GM23338 (cell line): ENCODE measurements around the gene TAF4. TPM values are rescaled to one million over a fixed set of nuclear protein-coding genes. Genes with fewer than 3 reads are reported as not detected.

ENCODE experiments used
- ATAC-seq: fragments of 200-7000 bp; cut with Tn5 transposase; 3 replicates; pipeline ENCODE4 v1.9.1; 2020
- DNase-seq: peaks from one replicate; pipeline ENCODE4 v3.0.0-alpha.2; 2015; ENCODE audit warnings: low spot score
- H2AFZ ChIP-seq: fragments of 200-600 bp; sonication (generic); 2 replicates; pipeline ENCODE4 v1.8.0; 2016; ENCODE audit warnings: antibody characterized with exemption, mild to moderate bottlenecking, moderate library complexity
- H3F3A ChIP-seq: fragments of 200-600 bp; sonication (generic); replicated peaks from 2 replicates; pipeline ENCODE4 v1.8.0; 2017; ENCODE audit warnings: antibody characterized with exemption, mixed run types, low read depth
- H3K27ac ChIP-seq: fragments of 200-600 bp; sonication (generic); 2 replicates; pipeline ENCODE4 v1.6.1; 2016; ENCODE audit warnings: low read depth
- H3K27me3 ChIP-seq: fragments of 200-600 bp; sonication (generic); 2 replicates; pipeline ENCODE4 v1.8.0; 2016; ENCODE audit warnings: mild to moderate bottlenecking, mixed run types, moderate library complexity; ENCODE audit not compliant: insufficient read depth
- H3K36me3 ChIP-seq: fragments of 200-600 bp; sonication (generic); 2 replicates; pipeline ENCODE4 v1.8.0; 2016; ENCODE audit warnings: mild to moderate bottlenecking; ENCODE audit not compliant: insufficient read depth
- H3K4me1 ChIP-seq: fragments of 200-600 bp; sonication (generic); 2 replicates; pipeline ENCODE4 v1.8.0; 2016; ENCODE audit warnings: mild to moderate bottlenecking, moderate library complexity; ENCODE audit not compliant: insufficient read depth
- H3K4me2 ChIP-seq: fragments of 200-600 bp; sonication (generic); 2 replicates; pipeline ENCODE4 v1.7.1; 2017; ENCODE audit warnings: mixed run types
- H3K4me3 ChIP-seq: fragments of 200-600 bp; sonication (generic); 2 replicates; pipeline ENCODE4 v1.6.1; 2016; ENCODE audit warnings: mixed run types
- H3K79me2 ChIP-seq: fragments of 200-600 bp; sonication (generic); replicated peaks from 2 replicates; pipeline ENCODE4 v1.8.0; 2017; ENCODE audit warnings: mild to moderate bottlenecking; ENCODE audit not compliant: insufficient read depth
- H3K9me2 ChIP-seq: fragments of 200-600 bp; sonication (generic); 2 replicates; pipeline ENCODE4 v1.8.0; 2017; ENCODE audit not compliant: insufficient read depth
- H4K20me1 ChIP-seq: fragments of 200-600 bp; sonication (generic); replicated peaks from 2 replicates; pipeline ENCODE4 v1.8.0; 2017; ENCODE audit warnings: mild to moderate bottlenecking; ENCODE audit not compliant: insufficient read depth
- H3K27ac Mint-ChIP-seq: 2 replicates; pipeline ENCODE4 v1.8.0; 2020; ENCODE audit warnings: inconsistent platforms, mild to moderate bottlenecking, moderate library complexity, mixed read lengths
- H3K27me3 Mint-ChIP-seq: 3 replicates; pipeline ENCODE4 v1.8.0; 2022; ENCODE audit warnings: low read depth, mild to moderate bottlenecking, moderate library complexity, mixed read lengths, inconsistent platforms; ENCODE audit not compliant: insufficient read depth, poor library complexity
- H3K36me3 Mint-ChIP-seq: 3 replicates; pipeline ENCODE4 v1.8.0; 2021; ENCODE audit warnings: low read depth, mild to moderate bottlenecking, inconsistent platforms, moderate library complexity, mixed read lengths
- H3K4me1 Mint-ChIP-seq: 3 replicates; pipeline ENCODE4 v1.8.0; 2020; ENCODE audit warnings: mild to moderate bottlenecking, inconsistent platforms, mixed read lengths
- H3K4me3 Mint-ChIP-seq: 3 replicates; pipeline ENCODE4 v1.8.0; 2021; ENCODE audit warnings: moderate library complexity, mild to moderate bottlenecking, inconsistent platforms, mixed read lengths
- H3K9me3 Mint-ChIP-seq: 3 replicates; pipeline ENCODE4 v1.8.0; 2020; ENCODE audit warnings: moderate library complexity, mild to moderate bottlenecking, inconsistent platforms, mixed read lengths
- CREB1 ChIP-seq: fragments of 250-450 bp; sonication (Bioruptor Pico); IDR thresholded peaks from 2 replicates; pipeline ENCODE4 v1.5.0; 2020; ENCODE audit warnings: low read depth, mild to moderate bottlenecking, moderate library complexity
- EZH2 ChIP-seq: fragments of 200-600 bp; sonication (generic); IDR thresholded peaks from one replicate; pipeline ENCODE4 v1.8.0; 2017; ENCODE audit warnings: antibody characterized with exemption, mild to moderate bottlenecking, low read depth; ENCODE audit not compliant: unreplicated experiment
- EZH2phosphoT487 ChIP-seq: fragments of 200-600 bp; sonication (generic); IDR thresholded peaks from one replicate; pipeline ENCODE4 v1.8.1; 2018; ENCODE audit warnings: antibody characterized with exemption; ENCODE audit not compliant: unreplicated experiment
- JUNB ChIP-seq: IDR thresholded peaks from one replicate; pipeline ENCODE4 v1.6.1; 2016; ENCODE audit warnings: antibody characterized with exemption; ENCODE audit not compliant: unreplicated experiment
- NANOG ChIP-seq: IDR thresholded peaks from 2 replicates; pipeline ENCODE4 v1.6.1; 2016; ENCODE audit warnings: antibody characterized with exemption, borderline replicate concordance
- STAT1 ChIP-seq: IDR thresholded peaks from one replicate; pipeline ENCODE4 v1.6.1; 2016; ENCODE audit warnings: antibody characterized with exemption; ENCODE audit not compliant: unreplicated experiment
- ZNF114 ChIP-seq: fragments of 250-450 bp; sonication (Bioruptor Pico); IDR thresholded peaks from 2 replicates; pipeline ENCODE4 v1.5.0; 2020; ENCODE audit warnings: mild to moderate bottlenecking, moderate library complexity
- ZNF331 ChIP-seq: fragments of 250-450 bp; sonication (Bioruptor Pico); IDR thresholded peaks from 2 replicates; pipeline ENCODE4 v1.5.0; 2020; ENCODE audit warnings: low read depth, mild to moderate bottlenecking, moderate library complexity
- polyA plus RNA-seq: library from polyadenylated mRNA; unstranded; fragments of >200 nt; fragmentation: Nextera tagmentation; extraction: Ambion mirVana; gene quantifications from 2 replicates; pipeline ENCODE4 v1.2.1, GENCODE V29; 2016
- total RNA-seq: library from RNA; depleted of rRNA; stranded (reverse); fragments of >200 nt; shearing (Covaris generic); gene quantifications from 2 replicates; pipeline ENCODE4 v1.2.3, GENCODE V29; 2014
- TF ChIP-seq, protein P1 (sequence below): IDR thresholded peaks from 2 replicates; pipeline ENCODE4 v1.6.1; 2016; ENCODE audit warnings: antibody characterized with exemption
- TF ChIP-seq, protein P2 (sequence below): fragments of 250-450 bp; sonication (Bioruptor Pico); IDR thresholded peaks from 2 replicates; pipeline ENCODE4 v1.5.0; 2020; ENCODE audit warnings: mild to moderate bottlenecking, moderate library complexity

The TAF4 gene
- total and polyA plus RNA-seq, 2 experiments from 2014 or later, result 7.2 to 60.0 TPM

- Mint-ChIP-seq H3K27me3 (peaks cover 9% of the 10 kb centered on the region), H3K9me3 (no peaks in the 10 kb centered on the region), H3K4me3 (no peak overlapping the region), H3K27ac (no peak overlapping the region), H3K36me3 (no peaks in the 10 kb centered on the region), H3K4me1 (peaks cover 27% of the 10 kb centered on the region)
- no peaks in the 10 kb centered on the region for H3K4me1 ChIP-seq
- H3K27me3 ChIP-seq, result no peaks in the 10 kb centered on the region
- no peaks in the 10 kb centered on the region for H3F3A ChIP-seq
- ATAC-seq (no peak), DNase-seq (no peak)
- no peak overlapping the region for H3K4me3 ChIP-seq
- H2AFZ ChIP-seq, result no peak overlapping the region
- H3K4me2 ChIP-seq, result no peak overlapping the region
- H3K27ac ChIP-seq, result no peak overlapping the region
- H3K9me2 ChIP-seq, result no peaks in the 10 kb centered on the region
- H4K20me1 ChIP-seq, result no peaks in the 10 kb centered on the region
- no peaks in the 10 kb centered on the region for H3K79me2 ChIP-seq
- TF ChIP-seq ZNF114 (CRISPR knock-in tag), result no peak
- no peak for TF ChIP-seq EZH2
- H3K36me3 ChIP-seq, result no peaks in the 10 kb centered on the region
These were observed 126.6 kb downstream of the TAF4 start for GRCh38 chr20:61938839-61939690.

GRCh38 chr20:61937963-61938838 lies 127.5 kb downstream of the TAF4 start:
- Histone ChIP-seq H3K27ac (no peak overlapping the region), H3K36me3 (no peaks in the 10 kb centered on the region), H3K9me2 (no peaks in the 10 kb centered on the region), H3K27me3 (no peaks in the 10 kb centered on the region), H3K79me2 (no peaks in the 10 kb centered on the region), H3K4me3 (no peak overlapping the region), H3K4me1 (no peaks in the 10 kb centered on the region), H4K20me1 (no peaks in the 10 kb centered on the region), H3F3A (no peaks in the 10 kb centered on the region), H2AFZ (no peak overlapping the region), H3K4me2 (no peak overlapping the region)
- ATAC-seq (no peak), DNase-seq (no peak)
- Mint-ChIP-seq H3K4me1 (peaks cover 27% of the 10 kb centered on the region), H3K9me3 (no peaks in the 10 kb centered on the region), H3K27ac (no peak overlapping the region), H3K4me3 (no peak overlapping the region), H3K27me3 (peaks cover 9% of the 10 kb centered on the region), H3K36me3 (no peaks in the 10 kb centered on the region)
- TF ChIP-seq NANOG (no peak), EZH2 (no peak), ZNF331 (no peak), CREB1 (CRISPR knock-in tag) (no peak), JUNB (no peak), ZNF114 (CRISPR knock-in tag) (no peak), STAT1 (no peak), EZH2phosphoT487 (no peak)
- TF ChIP-seq, protein P1, sequence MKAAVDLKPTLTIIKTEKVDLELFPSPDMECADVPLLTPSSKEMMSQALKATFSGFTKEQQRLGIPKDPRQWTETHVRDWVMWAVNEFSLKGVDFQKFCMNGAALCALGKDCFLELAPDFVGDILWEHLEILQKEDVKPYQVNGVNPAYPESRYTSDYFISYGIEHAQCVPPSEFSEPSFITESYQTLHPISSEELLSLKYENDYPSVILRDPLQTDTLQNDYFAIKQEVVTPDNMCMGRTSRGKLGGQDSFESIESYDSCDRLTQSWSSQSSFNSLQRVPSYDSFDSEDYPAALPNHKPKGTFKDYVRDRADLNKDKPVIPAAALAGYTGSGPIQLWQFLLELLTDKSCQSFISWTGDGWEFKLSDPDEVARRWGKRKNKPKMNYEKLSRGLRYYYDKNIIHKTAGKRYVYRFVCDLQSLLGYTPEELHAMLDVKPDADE, result no peak
- TF ChIP-seq, protein P2, sequence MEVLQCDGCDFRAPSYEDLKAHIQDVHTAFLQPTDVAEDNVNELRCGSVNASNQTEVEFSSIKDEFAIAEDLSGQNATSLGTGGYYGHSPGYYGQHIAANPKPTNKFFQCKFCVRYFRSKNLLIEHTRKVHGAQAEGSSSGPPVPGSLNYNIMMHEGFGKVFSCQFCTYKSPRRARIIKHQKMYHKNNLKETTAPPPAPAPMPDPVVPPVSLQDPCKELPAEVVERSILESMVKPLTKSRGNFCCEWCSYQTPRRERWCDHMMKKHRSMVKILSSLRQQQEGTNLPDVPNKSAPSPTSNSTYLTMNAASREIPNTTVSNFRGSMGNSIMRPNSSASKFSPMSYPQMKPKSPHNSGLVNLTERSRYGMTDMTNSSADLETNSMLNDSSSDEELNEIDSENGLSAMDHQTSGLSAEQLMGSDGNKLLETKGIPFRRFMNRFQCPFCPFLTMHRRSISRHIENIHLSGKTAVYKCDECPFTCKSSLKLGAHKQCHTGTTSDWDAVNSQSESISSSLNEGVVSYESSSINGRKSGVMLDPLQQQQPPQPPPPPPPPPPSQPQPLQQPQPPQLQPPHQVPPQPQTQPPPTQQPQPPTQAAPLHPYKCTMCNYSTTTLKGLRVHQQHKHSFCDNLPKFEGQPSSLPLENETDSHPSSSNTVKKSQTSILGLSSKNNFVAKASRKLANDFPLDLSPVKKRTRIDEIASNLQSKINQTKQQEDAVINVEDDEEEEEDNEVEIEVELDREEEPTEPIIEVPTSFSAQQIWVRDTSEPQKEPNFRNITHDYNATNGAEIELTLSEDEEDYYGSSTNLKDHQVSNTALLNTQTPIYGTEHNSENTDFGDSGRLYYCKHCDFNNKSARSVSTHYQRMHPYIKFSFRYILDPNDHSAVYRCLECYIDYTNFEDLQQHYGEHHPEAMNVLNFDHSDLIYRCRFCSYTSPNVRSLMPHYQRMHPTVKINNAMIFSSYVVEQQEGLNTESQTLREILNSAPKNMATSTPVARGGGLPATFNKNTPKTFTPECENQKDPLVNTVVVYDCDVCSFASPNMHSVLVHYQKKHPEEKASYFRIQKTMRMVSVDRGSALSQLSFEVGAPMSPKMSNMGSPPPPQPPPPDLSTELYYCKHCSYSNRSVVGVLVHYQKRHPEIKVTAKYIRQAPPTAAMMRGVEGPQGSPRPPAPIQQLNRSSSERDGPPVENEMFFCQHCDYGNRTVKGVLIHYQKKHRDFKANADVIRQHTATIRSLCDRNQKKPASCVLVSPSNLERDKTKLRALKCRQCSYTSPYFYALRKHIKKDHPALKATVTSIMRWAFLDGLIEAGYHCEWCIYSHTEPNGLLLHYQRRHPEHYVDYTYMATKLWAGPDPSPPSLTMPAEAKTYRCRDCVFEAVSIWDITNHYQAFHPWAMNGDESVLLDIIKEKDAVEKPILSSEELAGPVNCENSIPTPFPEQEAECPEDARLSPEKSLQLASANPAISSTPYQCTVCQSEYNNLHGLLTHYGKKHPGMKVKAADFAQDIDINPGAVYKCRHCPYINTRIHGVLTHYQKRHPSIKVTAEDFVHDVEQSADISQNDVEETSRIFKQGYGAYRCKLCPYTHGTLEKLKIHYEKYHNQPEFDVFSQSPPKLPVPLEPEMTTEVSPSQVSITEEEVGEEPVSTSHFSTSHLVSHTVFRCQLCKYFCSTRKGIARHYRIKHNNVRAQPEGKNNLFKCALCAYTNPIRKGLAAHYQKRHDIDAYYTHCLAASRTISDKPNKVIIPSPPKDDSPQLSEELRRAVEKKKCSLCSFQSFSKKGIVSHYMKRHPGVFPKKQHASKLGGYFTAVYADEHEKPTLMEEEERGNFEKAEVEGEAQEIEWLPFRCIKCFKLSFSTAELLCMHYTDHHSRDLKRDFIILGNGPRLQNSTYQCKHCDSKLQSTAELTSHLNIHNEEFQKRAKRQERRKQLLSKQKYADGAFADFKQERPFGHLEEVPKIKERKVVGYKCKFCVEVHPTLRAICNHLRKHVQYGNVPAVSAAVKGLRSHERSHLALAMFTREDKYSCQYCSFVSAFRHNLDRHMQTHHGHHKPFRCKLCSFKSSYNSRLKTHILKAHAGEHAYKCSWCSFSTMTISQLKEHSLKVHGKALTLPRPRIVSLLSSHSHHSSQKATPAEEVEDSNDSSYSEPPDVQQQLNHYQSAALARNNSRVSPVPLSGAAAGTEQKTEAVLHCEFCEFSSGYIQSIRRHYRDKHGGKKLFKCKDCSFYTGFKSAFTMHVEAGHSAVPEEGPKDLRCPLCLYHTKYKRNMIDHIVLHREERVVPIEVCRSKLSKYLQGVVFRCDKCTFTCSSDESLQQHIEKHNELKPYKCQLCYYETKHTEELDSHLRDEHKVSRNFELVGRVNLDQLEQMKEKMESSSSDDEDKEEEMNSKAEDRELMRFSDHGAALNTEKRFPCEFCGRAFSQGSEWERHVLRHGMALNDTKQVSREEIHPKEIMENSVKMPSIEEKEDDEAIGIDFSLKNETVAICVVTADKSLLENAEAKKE (CRISPR knock-in tag), result no peak
